ENCODE data around the gene SAMD10.

The SAMD10 gene

GRCh38 chr20:64003960-64004725 is 24.7 kb upstream of the SAMD10 start:
- H3K9ac ChIP-seq (ENCODE audit: low read depth, low read length, poor library complexity, severe bottlenecking): no peak overlapping the region
- TF ChIP-seq CTCF (conservative IDR thresholded peaks at IDR 0.05; ENCODE audit: low read length) (no peak), EZH2phosphoT487 (IDR thresholded peaks at IDR 0.05; ENCODE audit: borderline replicate concordance) (no peak)
- H3K36me3 ChIP-seq (ENCODE audit: insufficient read depth, low read length): peaks cover 69% of the 10 kb centered on the region; the same call in 1 of the 2 replicates
- no peaks in the 10 kb centered on the region for H3K9me3 ChIP-seq (ENCODE audit: insufficient read depth, low read depth, low read length)
- H4K20me1 ChIP-seq (ENCODE audit: insufficient read depth, low read length, poor library complexity, severe bottlenecking): peaks cover under 1% of the 10 kb centered on the region
- peaks cover 15% of the 10 kb centered on the region for H3K4me1 ChIP-seq (ENCODE audit: insufficient read depth, low read length, poor library complexity, severe bottlenecking)
- H2AFZ ChIP-seq (ENCODE audit: low read length): no peak overlapping the region
- no peak overlapping the region for H3K4me2 ChIP-seq (ENCODE audit: low read depth, low read length, poor library complexity, severe bottlenecking)
- peaks cover 12% of the 10 kb centered on the region; the same call in 1 of the 2 replicates for H3K79me2 ChIP-seq (ENCODE audit: insufficient read depth, low read length)
- H3K27me3 ChIP-seq (ENCODE audit: insufficient read depth, low read length, poor library complexity, severe bottlenecking): no peaks in the 10 kb centered on the region
- no peaks in the 10 kb centered on the region for H3F3A ChIP-seq (ENCODE audit: low read depth)
- no peak overlapping the region for H3K4me3 ChIP-seq (ENCODE audit: low read length, poor library complexity, severe bottlenecking)
- H3K9me2 ChIP-seq (replicated peaks; ENCODE audit: low read depth, low read length): no peaks in the 10 kb centered on the region

- Histone ChIP-seq H3K9me3 (ENCODE audit: insufficient read depth, low read depth, low read length) (no peaks in the 10 kb centered on the region), H2AFZ (ENCODE audit: low read length) (no peak overlapping the region), H3F3A (ENCODE audit: low read depth) (no peaks in the 10 kb centered on the region), H3K4me1 (ENCODE audit: insufficient read depth, low read length, poor library complexity, severe bottlenecking) (no peaks in the 10 kb centered on the region), H4K20me1 (ENCODE audit: insufficient read depth, low read length, poor library complexity, severe bottlenecking) (no peaks in the 10 kb centered on the region), H3K4me3 (ENCODE audit: low read length, poor library complexity, severe bottlenecking) (no peak overlapping the region), H3K27me3 (ENCODE audit: insufficient read depth, low read length, poor library complexity, severe bottlenecking) (no peaks in the 10 kb centered on the region), H3K9me2 (replicated peaks; ENCODE audit: low read depth, low read length) (no peaks in the 10 kb centered on the region), H3K4me2 (ENCODE audit: low read depth, low read length, poor library complexity, severe bottlenecking) (no peak overlapping the region), H3K79me2 (ENCODE audit: insufficient read depth, low read length) (no peaks in the 10 kb centered on the region), H3K9ac (ENCODE audit: low read depth, low read length, poor library complexity, severe bottlenecking) (no peak overlapping the region), H3K36me3 (ENCODE audit: insufficient read depth, low read length) (peaks cover 68% of the 10 kb centered on the region; the same call in 1 of the 2 replicates)
- TF ChIP-seq EZH2phosphoT487 (IDR thresholded peaks at IDR 0.05; ENCODE audit: borderline replicate concordance): no peak
- TF ChIP-seq CTCF (conservative IDR thresholded peaks at IDR 0.05; ENCODE audit: low read length): no peak
These were observed 22.2 kb upstream of the SAMD10 start for GRCh38 chr20:64001607-64002011.

GRCh38 chr20:64000906-64001305 is 21.5 kb upstream of the SAMD10 start:
- Histone ChIP-seq H2AFZ (ENCODE audit: low read length) (no peak overlapping the region), H3K9me2 (replicated peaks; ENCODE audit: low read depth, low read length) (no peaks in the 10 kb centered on the region), H3K27me3 (ENCODE audit: insufficient read depth, low read length, poor library complexity, severe bottlenecking) (no peaks in the 10 kb centered on the region), H3K9ac (ENCODE audit: low read depth, low read length, poor library complexity, severe bottlenecking) (no peak overlapping the region), H3K9me3 (ENCODE audit: insufficient read depth, low read depth, low read length) (no peaks in the 10 kb centered on the region), H3K4me3 (ENCODE audit: low read length, poor library complexity, severe bottlenecking) (no peak overlapping the region), H3F3A (ENCODE audit: low read depth) (no peaks in the 10 kb centered on the region), H3K79me2 (ENCODE audit: insufficient read depth, low read length) (no peaks in the 10 kb centered on the region), H3K36me3 (ENCODE audit: insufficient read depth, low read length) (peaks cover 72% of the 10 kb centered on the region; the same call in 1 of the 2 replicates), H3K4me2 (ENCODE audit: low read depth, low read length, poor library complexity, severe bottlenecking) (no peak overlapping the region), H4K20me1 (ENCODE audit: insufficient read depth, low read length, poor library complexity, severe bottlenecking) (no peaks in the 10 kb centered on the region), H3K4me1 (ENCODE audit: insufficient read depth, low read length, poor library complexity, severe bottlenecking) (no peaks in the 10 kb centered on the region)
- TF ChIP-seq EZH2phosphoT487 (IDR thresholded peaks at IDR 0.05; ENCODE audit: borderline replicate concordance) (no peak), CTCF (conservative IDR thresholded peaks at IDR 0.05; ENCODE audit: low read length) (no peak)

All from Loucy (cell line).